Gastroesophageal sphincter (tissue), 3 donors: ENCODE data around the gene RPL32.

ENCODE experiments used
- POLR2A ChIP-seq, 2 donors: fragments of 450-650 bp; IDR thresholded peaks; one replicate each; pipeline ENCODE4 v1.6.1; 2017; ENCODE audit warnings: antibody characterized with exemption in 2 of 2, mild to moderate bottlenecking in 2 of 2, moderate library complexity in 1 of 2
- TF ChIP-seq, protein P1 (sequence below), 4 experiments: fragments of 200-600 bp in 2 of 4; fragments of 450-650 bp in 2 of 4; sonication (generic) in 1 of 4; IDR thresholded peaks; one replicate each; pipeline ENCODE4 v1.5.1; 2017 to 2019; ENCODE audit warnings: antibody characterized with exemption in 4 of 4, mild to moderate bottlenecking in 2 of 4, moderate library complexity in 2 of 4

DNA sequence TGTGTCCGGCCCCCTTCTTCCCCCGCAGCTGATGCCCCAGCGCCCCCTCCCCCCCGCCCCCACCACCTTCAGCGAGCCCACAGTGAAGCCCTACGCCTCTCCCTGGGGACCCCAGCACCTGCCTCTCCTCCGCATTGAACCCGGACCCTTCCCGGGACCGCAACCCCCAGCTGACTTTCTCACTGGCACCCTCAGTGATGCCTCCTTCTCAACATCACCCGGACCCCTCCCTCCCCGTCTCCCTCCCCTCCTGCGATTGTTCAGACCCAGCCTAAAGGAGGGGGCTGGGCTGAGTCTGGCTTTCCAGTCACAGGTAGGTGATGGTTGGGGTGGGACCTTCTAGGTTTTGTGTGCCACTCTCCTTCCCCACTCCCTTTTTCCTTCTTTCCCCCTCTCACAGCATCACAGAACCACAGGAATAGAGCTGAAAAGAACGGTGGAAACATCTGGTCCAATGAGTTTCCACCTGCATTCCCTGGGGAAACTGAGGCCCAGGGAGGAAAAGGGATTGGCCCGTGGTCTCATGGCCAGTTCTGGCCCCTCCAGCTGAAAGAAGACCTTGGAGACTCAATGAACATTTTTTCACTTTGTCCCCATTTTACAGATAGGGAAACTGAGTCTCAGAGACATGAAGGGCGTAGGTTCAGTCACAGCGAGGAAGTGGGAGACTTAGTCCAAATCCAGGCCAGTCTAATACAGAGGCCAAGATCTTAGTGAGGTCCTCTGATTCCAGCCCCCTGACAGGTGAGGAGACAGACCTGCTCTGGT is 44.1 kb downstream of the RPL32 start:
- TF ChIP-seq POLR2A (IDR thresholded peaks at IDR 0.05) = no peak
- TF ChIP-seq, protein P1, sequence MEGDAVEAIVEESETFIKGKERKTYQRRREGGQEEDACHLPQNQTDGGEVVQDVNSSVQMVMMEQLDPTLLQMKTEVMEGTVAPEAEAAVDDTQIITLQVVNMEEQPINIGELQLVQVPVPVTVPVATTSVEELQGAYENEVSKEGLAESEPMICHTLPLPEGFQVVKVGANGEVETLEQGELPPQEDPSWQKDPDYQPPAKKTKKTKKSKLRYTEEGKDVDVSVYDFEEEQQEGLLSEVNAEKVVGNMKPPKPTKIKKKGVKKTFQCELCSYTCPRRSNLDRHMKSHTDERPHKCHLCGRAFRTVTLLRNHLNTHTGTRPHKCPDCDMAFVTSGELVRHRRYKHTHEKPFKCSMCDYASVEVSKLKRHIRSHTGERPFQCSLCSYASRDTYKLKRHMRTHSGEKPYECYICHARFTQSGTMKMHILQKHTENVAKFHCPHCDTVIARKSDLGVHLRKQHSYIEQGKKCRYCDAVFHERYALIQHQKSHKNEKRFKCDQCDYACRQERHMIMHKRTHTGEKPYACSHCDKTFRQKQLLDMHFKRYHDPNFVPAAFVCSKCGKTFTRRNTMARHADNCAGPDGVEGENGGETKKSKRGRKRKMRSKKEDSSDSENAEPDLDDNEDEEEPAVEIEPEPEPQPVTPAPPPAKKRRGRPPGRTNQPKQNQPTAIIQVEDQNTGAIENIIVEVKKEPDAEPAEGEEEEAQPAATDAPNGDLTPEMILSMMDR (IDR thresholded peaks at IDR 0.05) = no peak
